HG02870 (cell line): ENCODE measurements around the gene KCNJ4.

Experiments used
- ATAC-seq: cut with Tn5 transposase; IDR thresholded peaks from one replicate; pipeline ENCODE4 v1.9.1; 2021; ENCODE audit warnings: mild to moderate bottlenecking, moderate library complexity; ENCODE audit not compliant: unreplicated experiment

KCNJ4 gene

DNA sequence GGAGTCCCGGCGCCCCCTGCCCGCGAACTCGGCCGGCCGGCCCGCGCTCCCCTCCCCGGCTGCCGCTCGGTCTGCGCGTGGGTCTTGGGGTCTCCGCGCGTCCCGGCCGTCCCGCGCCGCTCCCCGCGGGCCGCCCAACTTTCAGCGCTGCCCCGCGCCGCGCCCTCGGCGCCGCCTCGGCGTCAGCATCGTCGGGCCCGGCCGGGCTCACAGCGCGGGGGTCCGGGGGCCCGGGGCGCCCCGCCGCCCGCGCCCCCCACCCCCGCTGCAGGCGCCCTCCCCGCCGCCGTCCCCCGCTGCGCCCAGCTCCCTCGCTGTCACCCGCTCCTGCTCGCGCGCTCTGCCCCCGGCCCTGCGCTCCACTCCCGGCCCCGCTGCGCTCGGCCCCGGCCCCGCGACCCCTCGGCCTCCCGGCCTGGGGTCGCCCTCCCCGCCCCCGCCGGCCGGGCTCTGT is at the start of gene KCNJ4:
Gene KCNJ4, minus strand, starts transcription at position 124 of the 454 bp plus-strand sequence. CDS start 27,067 bp downstream, outside the sequence.
- ATAC-seq: no peak

DNA sequence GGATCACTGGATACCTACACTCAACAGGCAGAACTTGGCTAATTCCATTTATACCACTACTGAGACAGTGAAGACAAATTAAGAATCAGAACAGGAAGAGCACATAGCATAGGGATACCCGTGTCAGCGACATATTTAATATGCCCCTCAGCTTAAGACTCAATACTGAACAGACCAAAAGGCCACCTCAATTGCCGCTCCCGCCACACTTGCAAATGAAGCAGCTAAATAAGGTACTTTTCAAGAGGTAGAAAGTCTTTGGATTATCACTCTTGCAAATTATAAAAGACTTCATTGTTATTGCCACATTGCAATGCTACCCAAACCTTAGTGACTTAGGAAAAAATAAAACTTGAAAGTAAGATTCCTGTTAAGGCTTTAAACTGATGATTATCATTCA is 48.0 kb upstream of the KCNJ4 start:
- ATAC-seq: no peak

DNA sequence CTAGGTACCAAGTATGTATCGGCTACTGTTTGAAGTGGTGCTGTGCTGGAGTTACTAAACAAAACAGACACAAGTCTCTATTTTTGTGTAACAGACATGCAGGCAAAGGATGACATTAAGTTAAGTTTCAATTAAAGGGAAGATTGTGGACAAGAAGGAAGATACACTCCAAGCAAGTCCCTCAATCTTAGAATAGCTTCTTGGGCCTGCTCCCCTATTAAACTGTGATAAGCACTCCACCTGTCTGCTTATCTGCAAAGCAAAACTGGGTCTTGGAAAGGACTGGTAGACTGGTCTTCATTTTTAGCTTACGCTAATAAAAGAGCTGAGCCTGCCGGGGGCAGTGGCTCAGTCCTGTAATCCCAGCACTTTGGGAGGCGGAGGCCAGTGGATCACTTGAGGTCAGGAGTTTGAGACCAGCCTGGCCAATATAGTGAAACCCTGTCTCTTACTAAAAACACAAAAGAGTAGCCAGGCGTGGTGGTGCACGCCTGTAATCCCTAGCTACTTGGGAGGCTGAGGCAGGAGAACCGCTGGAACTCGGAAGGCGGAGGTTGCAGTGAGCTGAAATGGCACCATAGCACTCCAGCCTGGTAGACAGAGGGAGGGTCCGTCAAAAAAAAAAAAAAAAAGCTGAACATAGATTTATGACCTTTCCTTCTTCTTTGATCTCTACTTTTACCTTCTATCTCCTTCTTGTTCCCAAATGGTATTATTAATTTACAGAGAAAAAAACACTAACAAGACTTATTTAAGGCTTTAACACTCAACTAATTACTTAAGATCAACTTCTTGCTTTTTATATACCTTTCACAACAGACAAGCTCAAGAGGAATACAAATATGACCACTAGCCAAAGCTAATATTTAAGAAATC is 47.0 kb upstream of the KCNJ4 start:
- ATAC-seq: no peak

DNA sequence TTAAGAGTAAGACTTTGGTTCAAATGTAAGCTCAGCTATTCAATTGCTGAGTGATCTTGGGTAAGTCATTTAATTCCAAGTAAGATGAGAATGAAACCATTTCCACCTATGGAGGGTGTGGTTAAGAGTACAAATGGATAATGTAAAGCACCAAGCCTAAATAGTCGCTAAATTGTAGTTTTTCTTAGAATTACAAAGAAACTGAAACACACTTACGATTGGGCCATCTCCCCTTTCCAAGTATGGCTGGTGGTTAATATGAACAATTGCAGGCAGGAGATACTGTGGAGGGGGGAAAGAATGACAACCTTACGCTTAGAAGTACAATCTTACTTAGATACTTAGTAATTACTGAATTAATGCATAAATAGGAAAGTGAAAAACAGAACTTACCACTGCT is 42.9 kb upstream of the KCNJ4 start:
- no peak for ATAC-seq

DNA sequence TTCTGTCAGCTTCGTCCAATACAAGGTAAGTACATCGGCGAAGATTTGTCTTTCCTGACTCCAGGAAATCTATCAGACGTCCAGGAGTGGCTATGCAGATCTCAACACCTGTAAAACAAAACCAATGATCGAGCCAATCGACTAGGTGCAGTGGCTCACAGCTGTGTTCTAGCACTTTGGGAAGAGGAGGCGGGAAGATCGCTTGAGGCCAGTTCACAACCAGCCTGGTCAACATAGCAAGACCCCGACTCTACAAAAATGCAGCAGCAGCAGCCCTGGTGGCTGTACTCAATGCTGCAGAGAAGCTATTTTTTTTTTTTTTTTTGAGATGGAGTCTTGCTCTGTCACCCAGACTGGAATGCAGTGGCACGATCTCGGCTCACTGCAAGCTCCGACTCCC is 39.9 kb upstream of the KCNJ4 start:
- ATAC-seq: no peak

DNA sequence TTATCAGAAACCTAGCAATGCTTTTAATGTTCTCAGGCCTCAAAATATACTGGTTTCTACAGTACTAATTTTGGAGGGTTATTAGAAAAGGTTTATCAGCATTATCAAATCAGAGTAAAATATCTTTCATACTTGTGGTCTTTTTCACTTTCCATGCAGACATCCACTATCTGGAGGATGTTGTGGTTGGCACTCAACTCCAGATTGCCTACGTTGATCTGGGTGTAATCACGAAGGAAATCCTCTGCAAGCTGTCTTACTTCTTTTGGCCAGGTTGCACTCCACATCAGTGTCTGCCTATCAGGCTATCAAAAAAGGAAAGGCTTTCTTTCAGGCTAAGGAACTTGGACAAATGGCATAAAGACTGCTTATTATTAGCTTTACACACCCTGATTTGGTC is 39.5 kb upstream of the KCNJ4 start:
- ATAC-seq: no peak

DNA sequence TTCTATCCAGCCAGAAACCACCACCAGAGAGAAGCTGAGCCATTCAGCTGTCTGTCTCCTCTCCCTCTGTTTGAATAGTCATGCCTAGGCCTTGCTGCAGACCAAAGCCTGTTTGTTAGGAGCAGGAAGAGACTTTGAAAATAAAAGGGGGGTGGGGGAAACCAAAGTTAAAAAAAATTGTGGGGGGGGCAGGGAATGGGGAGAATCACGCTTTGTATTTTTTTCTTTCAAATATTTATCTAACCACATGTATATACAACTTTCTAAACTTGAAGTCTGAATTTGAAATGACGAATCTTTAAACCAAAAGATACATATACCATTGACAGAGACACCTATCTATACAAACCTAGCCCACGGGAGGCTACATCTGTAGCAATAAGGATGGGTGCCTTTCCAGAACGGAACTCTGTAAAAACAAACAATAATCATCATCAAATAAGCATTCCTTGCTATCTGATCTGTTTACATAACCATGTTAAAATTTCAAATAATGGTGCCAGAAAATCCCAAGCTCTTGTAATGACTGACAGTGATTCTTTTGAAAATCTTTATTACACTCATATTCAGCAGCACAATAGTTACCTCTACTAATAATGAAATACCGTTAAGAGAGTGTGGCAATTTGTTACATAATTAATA is 36.8 kb upstream of the KCNJ4 start:
- ATAC-seq: no peak

DNA sequence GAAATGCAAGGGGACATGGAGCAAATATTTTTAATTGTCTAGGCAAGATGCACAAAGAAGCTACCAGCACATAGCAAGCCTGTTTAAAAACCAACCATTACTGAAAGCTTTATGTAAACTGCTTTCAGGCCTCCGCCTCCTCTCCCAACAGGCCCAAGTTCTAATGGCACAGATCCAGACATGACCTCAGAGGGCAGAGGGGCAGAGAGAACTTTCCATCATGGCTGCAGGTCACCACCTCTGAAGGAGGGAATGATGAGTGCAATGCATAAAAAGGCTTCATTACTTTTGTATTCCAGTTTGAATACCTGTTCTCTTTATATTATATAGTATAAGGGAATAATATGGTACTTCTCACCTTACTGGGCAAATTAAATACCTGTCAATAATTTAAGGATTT is 35.9 kb upstream of the KCNJ4 start:
- no peak for ATAC-seq

DNA sequence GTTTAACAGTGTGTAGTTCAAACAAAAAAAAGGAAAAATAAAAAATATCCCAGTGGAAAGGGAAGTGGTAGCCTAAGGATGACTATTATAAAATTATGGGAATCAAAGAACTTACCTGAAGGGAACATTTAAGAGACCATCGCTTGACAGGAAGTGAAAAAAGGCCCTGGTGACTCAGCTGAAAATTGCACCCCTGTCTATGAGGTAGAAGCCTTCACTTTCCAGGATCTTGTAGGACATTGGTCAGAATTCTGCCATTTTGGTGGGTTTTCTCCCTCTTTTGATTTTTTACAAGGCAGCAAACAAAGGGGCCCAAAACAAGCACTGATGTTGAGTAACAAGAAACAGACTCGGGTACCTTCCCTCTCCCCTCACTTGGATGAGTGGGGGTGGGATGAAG is 35.5 kb upstream of the KCNJ4 start:
- ATAC-seq: no peak

DNA sequence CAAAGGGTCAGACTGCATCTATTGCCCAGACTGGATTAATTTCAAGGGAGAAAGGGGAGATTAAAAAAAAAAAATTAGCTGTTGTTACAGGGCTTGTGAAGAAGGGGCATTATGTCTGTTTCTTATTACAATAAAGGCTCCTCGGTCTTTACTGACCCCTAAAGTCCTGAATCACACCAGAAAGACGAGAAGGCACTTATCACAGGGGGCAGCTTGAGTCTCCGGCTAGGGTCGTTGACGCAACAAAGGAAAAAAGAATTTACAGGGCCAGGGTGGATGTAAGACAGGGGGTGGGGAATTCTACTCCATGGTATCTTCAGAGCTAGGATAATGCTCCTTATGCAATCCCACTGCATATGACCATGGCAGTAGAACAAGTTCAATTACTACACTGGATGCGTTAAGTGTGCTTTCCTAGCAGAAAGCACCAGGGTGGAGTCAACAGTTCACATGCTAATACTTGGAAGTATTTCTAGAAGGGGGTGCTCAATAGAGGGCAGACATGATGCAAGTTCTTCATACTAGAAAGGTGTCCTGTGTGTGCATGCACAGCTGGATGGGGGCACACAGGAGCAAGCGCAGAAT is 34.7 kb upstream of the KCNJ4 start:
- ATAC-seq: no peak

DNA sequence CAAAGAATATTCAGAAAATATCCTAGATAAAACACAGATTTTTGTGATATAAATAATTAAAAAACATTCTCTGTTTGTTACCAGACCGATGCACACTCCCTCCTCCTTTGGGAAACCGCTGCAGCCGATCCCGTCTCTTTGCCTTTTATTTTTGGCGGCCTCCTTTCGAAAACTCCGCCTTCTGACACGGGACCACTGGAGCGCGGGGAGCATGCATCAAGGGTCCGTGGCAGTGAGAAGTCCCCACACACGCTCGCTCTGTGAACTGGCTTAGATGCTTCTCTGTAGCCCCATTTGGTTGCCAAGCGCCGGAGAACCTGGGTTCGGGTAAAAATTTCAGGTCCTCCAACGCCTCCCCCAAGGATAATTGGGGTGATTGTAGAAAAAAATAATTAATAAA is 34.1 kb upstream of the KCNJ4 start:
- ATAC-seq: no peak

DNA sequence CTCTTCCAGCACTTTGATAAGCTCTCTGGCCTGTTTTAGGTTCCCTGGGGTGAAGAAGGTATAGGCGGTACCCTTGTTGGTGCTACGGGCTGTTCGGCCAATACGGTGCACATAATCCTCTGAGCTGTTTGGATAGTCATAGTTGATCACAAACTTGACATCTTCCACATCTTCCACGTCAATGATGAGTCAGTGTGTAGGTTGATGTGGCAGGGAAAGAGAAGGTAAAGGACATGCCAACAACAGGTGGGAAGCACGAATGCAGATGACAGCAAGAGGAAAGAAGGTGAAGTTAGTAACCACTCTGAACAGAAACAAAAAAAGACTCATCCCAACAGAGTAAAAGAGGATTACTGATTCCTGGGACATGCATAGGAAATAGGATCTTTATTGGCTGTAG is 32.9 kb upstream of the KCNJ4 start:
- no peak for ATAC-seq

DNA sequence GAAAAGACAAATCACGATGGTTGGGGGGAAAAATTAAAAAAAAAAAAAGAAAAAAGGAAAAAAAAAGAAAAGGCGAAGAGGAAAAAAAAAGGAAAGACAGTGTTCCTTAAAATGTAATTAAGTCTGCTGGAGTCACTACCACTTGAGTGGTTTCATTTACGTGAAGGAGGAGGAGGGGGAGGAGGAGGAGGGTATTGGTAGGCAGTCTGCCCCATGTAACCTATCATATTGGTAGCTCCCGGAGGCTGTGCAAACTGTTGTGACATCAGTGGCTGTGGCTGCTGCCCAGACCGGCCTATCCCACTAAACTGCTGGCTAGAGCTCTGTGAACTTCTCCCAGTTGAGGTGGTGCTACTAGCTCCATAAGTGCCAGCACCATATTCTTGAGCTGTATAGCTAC is 30.8 kb upstream of the KCNJ4 start:
- no peak for ATAC-seq

DNA sequence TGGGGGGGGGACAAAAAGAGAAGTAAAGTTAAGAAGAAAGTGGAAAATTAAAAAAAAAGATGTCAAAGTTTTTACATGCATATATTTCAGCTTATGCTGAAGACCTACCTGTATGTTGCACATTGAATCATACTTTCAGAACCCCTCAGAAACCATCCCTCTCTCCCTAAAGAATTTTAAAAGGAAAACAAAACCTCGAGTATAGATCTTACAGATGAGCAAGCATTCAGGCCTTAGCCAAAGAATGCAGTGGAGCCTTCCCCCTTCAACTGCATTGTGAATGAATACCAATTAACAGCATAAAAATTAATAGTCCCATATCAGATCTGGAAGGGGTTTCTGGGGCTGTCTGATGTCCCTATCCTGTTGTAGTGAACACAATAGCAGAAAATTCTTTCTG is 29.2 kb upstream of the KCNJ4 start:
- ATAC-seq: no peak

DNA sequence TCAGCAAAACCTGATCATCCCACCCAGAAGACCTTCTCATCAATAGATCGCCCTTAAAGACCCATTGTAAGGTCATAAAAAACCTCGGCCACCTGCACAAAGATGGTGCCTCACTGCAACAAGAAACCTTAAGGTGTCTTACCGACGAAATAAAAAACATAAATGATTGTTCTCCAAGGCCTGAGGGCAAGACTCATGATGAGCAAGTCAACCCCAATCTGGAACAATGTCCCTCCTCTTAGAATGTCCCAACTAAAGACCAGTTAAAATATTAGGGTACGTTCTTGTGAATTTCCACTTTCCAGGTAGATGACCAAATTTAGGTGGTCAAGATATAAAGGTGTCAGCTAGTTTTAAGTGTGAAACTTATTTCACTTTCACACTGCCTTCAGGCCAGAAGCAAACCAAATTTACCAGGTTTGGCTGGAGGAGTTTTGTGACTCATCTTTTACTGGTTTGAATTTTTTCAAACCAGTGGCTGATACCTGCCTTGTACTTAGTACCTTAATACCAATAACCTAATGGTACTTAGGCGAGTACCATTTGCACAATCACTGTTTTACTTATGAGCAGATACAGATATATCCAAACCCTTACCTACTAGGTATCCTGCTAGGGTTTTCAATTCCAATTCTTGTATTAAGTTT is 27.8 kb upstream of the KCNJ4 start:
- ATAC-seq: no peak

DNA sequence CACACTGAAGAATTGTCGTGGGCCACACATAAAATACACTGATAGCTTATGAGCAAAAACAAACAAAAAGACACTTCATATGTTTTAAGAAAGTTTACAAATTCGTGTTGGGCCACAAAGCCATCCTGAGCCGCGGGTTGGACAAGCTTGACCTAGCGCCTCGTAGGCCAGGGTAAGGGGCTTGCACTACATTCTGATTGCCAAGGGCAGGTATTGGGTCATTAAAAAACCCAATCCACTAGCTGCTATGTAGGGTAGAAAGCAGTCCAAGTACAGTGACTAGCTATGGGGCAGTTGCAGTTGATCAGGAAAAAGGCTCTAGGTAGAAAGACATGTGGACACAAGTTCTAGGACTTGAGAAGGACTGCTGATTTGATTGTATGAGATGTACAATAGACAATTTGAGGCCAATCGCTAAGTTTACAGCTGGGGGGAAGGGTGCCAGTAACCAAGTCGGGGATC is 26.9 kb upstream of the KCNJ4 start:
- ATAC-seq: no peak

DNA sequence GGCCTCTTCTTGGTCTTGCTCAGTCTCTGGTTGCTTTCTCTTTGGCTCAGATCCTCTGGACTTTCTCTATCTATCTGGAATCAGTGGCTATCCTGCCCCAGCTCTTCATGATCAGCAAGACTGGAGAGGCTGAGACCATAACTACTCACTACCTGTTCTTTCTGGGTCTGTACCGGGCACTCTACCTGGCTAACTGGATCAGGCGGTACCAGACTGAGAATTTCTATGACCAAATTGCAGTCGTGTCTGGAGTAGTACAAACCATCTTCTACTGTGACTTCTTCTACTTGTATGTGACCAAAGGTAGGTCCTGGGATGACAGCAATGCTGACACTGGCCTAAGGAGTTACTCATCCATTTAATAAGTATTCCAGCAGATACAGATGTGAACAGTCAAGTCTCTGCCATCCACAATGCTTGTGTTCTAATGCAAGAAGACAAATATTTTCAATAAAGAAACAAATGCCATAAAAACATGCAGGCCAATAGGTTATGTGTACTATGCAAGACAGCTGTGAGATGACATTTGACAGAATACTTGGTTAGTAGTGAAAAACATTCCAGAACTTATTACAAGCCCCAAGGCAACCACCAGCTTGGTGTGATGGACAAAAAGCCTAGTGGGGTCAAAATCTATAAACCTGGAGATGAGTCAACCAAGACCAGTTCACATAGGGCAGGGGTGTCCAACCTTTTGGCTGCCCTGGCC is 26.3 kb upstream of the KCNJ4 start:
- no peak for ATAC-seq

DNA sequence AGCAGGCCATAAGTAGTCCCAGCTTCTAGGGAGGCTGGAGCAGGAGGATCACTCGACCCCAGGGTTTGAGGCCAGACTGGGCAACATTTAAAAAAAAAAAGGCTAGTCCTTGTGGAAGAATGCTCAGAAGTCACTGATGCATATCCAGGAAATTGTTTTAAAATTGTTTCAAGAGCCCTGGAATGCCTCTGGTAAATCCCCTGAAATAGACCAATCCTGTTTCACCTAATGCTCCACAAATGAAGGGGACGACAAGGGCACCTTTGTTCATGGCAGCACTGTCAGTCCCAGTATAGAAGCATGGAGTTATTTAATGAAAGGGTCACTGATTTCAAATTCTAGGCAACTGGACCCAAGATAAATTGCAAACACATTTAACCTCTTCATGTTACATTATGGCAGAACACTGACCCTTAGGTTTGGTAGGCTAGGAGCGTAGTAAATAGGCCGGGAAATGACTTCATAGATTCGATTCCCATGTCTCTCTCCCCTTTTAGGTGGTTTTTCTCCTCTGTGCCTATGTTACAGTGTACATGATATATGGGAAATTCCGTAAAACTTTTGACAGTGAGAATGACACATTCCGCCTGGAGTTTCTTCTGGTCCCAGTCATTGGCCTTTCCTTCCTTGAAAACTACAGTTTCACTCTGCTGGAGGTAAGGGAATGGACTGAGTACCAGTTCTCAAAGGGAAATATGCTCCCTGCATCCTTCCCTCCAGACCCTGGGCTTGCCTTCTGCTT is 24.3 kb upstream of the KCNJ4 start:
- ATAC-seq: no peak

DNA sequence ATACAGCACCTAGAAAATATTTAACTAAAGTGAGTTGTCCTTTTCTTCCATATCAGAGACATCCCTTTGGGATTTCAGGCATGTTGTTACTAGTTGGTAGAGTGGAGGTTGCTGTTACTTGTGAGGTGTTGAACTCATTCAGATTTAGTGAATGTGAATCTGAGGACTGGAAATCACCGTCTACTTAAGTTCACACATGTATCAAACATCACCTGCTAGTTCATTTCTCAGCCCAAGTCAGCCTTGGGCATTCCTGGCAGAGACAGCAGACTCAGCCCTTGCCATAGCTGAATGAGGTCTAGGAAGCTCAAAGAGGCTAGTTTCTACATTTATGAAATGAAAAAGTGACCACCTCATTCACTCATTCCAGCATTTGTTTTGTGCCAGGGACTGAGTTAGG is 22.6 kb upstream of the KCNJ4 start:
- no peak for ATAC-seq

DNA sequence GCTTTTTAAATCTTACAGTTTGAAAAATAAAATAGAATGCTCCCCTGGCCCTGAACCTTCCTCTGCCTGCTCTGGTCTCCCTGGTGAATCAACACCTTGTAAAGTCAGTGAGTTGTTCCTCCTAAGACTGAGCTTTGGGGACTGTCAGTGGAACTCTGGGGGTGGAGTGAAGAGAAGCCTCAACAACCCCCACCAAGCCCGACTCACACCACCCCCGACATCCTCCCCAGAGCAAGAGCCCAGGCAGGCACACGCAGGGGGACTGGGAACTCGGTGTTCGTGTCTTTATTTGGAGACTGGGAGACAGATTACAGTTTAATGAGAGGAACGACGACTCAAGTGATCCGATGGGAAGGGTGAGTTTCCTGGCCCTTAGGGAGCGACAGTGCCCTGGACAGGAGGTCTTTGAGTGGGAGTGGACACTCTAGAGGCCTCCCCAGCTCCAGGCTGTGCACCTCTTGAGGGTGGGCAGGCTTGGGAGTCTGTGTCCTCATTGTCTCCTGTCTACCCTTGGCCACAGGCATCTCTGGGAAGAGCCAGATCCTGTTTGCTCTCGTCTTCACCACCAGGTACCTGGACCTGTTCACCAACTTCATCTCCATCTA is 19.1 kb upstream of the KCNJ4 start:
- no peak for ATAC-seq
